CD4-positive, CD25-positive, alpha-beta regulatory T cell (primary cell): ENCODE data around the gene SLC16A4. TPM values are rescaled to one million over a fixed set of nuclear protein-coding genes. Genes with fewer than 3 reads are reported as not detected.
"Not testable (repeated sequence)": the region's sequence is repeated elsewhere in the genome, so short reads cannot be mapped to it uniquely, and the experiment has no call there.

Experiments
- ATAC-seq, 2 donors: fragments of 150-1000 bp; cut with Tn5 transposase; one replicate each; pipeline ENCODE4 v1.10.0; 2021; ENCODE audit warnings: low read depth in 2 of 2, moderate number of reproducible peaks in 2 of 2, moderate library complexity in 1 of 2
- DNase-seq, 3 donors: peaks; one replicate each; pipeline versions ENCODE4 v3.0.0 to v3.0.0-alpha.2; 2012 to 2022; ENCODE audit warnings: mixed read lengths in 1 of 3
- H3K27ac ChIP-seq: one replicate; pipeline ENCODE4 v1.7.0; 2013; ENCODE audit warnings: mild to moderate bottlenecking, low read length; ENCODE audit not compliant: insufficient read depth, poor library complexity, severe bottlenecking
- H3K27me3 ChIP-seq: one replicate; pipeline ENCODE4 v1.7.0; 2013; ENCODE audit warnings: low read length; ENCODE audit not compliant: control insufficient read depth, insufficient read depth
- H3K36me3 ChIP-seq: one replicate; pipeline ENCODE4 v1.7.0; 2013; ENCODE audit warnings: mild to moderate bottlenecking, low read length, moderate library complexity; ENCODE audit not compliant: control insufficient read depth, insufficient read depth
- H3K4me1 ChIP-seq: 2 replicates; pipeline ENCODE4 v1.7.0; 2013; ENCODE audit warnings: mild to moderate bottlenecking, low read length; ENCODE audit not compliant: insufficient read depth, control insufficient read depth, poor library complexity, severe bottlenecking
- H3K4me3 ChIP-seq: one replicate; pipeline ENCODE4 v1.7.0; 2013; ENCODE audit warnings: low read depth, mild to moderate bottlenecking, low read length, moderate library complexity
- H3K9me3 ChIP-seq, 2 experiments: 1 replicate in 1 of 2; 2 replicates in 1 of 2; pipeline ENCODE4 v1.7.0; 2013; ENCODE audit warnings: low read length in 2 of 2, mild to moderate bottlenecking in 1 of 2, moderate library complexity in 1 of 2; ENCODE audit not compliant: control insufficient read depth in 2 of 2
- H3K27ac Mint-ChIP-seq, 3 donors: one replicate each; pipeline ENCODE4 v1.8.0; 2020 to 2022; ENCODE audit warnings: mild to moderate bottlenecking in 3 of 3, mixed read lengths in 3 of 3, moderate library complexity in 2 of 3
- H3K27me3 Mint-ChIP-seq: one replicate; pipeline ENCODE4 v1.8.0; 2022; ENCODE audit warnings: mild to moderate bottlenecking, mixed read lengths
- H3K36me3 Mint-ChIP-seq: one replicate; pipeline ENCODE4 v1.8.0; 2020; ENCODE audit warnings: mixed read lengths
- H3K4me1 Mint-ChIP-seq, 4 donors: one replicate each; pipeline ENCODE4 v1.8.0; 2020 to 2022; ENCODE audit warnings: mixed read lengths in 4 of 4, mild to moderate bottlenecking in 1 of 4
- H3K4me3 Mint-ChIP-seq, 4 donors: one replicate each; pipeline ENCODE4 v1.8.0; 2020 to 2022; ENCODE audit warnings: mild to moderate bottlenecking in 4 of 4, mixed read lengths in 4 of 4, moderate library complexity in 3 of 4
- H3K9me3 Mint-ChIP-seq, 7 donors: one replicate each; pipeline ENCODE4 v1.8.0; 2020 to 2022; ENCODE audit warnings: mixed read lengths in 7 of 7, mild to moderate bottlenecking in 3 of 7, moderate library complexity in 2 of 7
- polyA plus RNA-seq, 4 donors: library from polyadenylated mRNA; unstranded; fragments of 300-500 nt; fragmentation: Illumina TruSeq; gene quantifications; one replicate each; pipeline ENCODE4 v1.2.3, GENCODE V29; 2021
- total RNA-seq: library from RNA; stranded (reverse); gene quantifications from one replicate; pipeline ENCODE4 v1.2.3, GENCODE V29; 2022

Gene SLC16A4
- total and polyA plus RNA-seq, 5 donors from 2014 or later, result 0.31 to 0.73 (median 0.65) TPM; not detected in 1

- Histone ChIP-seq H3K27me3 (peaks cover 3% of the 10 kb centered on the region), H3K4me3 (no peak overlapping the region), H3K36me3 (no peaks in the 10 kb centered on the region), H3K27ac (no peak overlapping the region), H3K9me3 (no peaks in the 10 kb centered on the region), H3K4me1 (no peaks in the 10 kb centered on the region)
- no peaks in the 10 kb centered on the region for H3K9me3 Mint-ChIP-seq
- H3K27ac Mint-ChIP-seq, result peak overlapping the region in 1 of 3 donors; percentile 6
- no peaks in the 10 kb centered on the region for H3K4me1 Mint-ChIP-seq
- no peaks in the 10 kb centered on the region for H3K27me3 Mint-ChIP-seq
- ATAC-seq (no peak), DNase-seq (no peak)
- H3K36me3 Mint-ChIP-seq, result peaks cover 6% of the 10 kb centered on the region
- H3K4me3 Mint-ChIP-seq, result no peak overlapping the region
Measured at GRCh38 chr1:110420023-110420662, 29.3 kb upstream of the SLC16A4 start.

GRCh38 chr1:110418729-110419128, 27.9 kb upstream of the SLC16A4 start:
- Histone ChIP-seq H3K4me3 (no peak overlapping the region), H3K4me1 (no peaks in the 10 kb centered on the region), H3K36me3 (no peaks in the 10 kb centered on the region), H3K27me3 (peaks cover 3% of the 10 kb centered on the region), H3K9me3 (no peaks in the 10 kb centered on the region), H3K27ac (no peak overlapping the region)
- peaks cover 6% of the 10 kb centered on the region for H3K36me3 Mint-ChIP-seq
- no peaks in the 10 kb centered on the region for H3K27me3 Mint-ChIP-seq
- DNase-seq, result no peak
- H3K9me3 Mint-ChIP-seq, result no peaks in the 10 kb centered on the region
- no peak overlapping the region for H3K27ac Mint-ChIP-seq
- H3K4me1 Mint-ChIP-seq, result no peaks in the 10 kb centered on the region
- no peak for ATAC-seq
- no peak overlapping the region for H3K4me3 Mint-ChIP-seq

- not testable (repeated sequence) for H3K4me3 ChIP-seq
- peak overlapping the region in 1 of 3 donors; percentile 70 for H3K27ac Mint-ChIP-seq
Measured at GRCh38 chr1:110413045-110413444, 22.2 kb upstream of the SLC16A4 start.

GRCh38 chr1:110412576-110412975, 21.8 kb upstream of the SLC16A4 start:
- Histone ChIP-seq H3K4me3 (no peak overlapping the region), H3K4me1 (peaks cover 9% of the 10 kb centered on the region), H3K27me3 (no peaks in the 10 kb centered on the region), H3K36me3 (no peaks in the 10 kb centered on the region), H3K27ac (no peak overlapping the region), H3K9me3 (no peaks in the 10 kb centered on the region)
- ATAC-seq, result peak; percentile 49 to 50
- Mint-ChIP-seq H3K27me3 (no peaks in the 10 kb centered on the region), H3K4me1 (peaks cover 0 to 23% (median 15%) of the 10 kb centered on the region in 4 donors), H3K9me3 (no peaks in the 10 kb centered on the region), H3K4me3 (peak overlapping the region in 1 of 4 donors; percentile 13), H3K27ac (peak overlapping the region in 2 of 3 donors; percentile 31 to 70), H3K36me3 (peaks cover 3% of the 10 kb centered on the region)
- peak; percentile 37 to 69 (median 54) for DNase-seq

More at GRCh38 chr1:110413045-110413444, 22.2 kb upstream of the SLC16A4 start:
- H3K9me3 ChIP-seq, H3K36me3 ChIP-seq, H3K9me3 Mint-ChIP-seq, H3K4me1 ChIP-seq, DNase-seq, H3K27ac ChIP-seq, H3K27me3 ChIP-seq, ATAC-seq, H3K36me3 Mint-ChIP-seq, H3K27me3 Mint-ChIP-seq: not testable (repeated sequence)
- Mint-ChIP-seq H3K4me1 (peaks cover 0 to 18% (median 12%) of the 10 kb centered on the region in 4 donors), H3K4me3 (peak overlapping the region in 1 of 4 donors; percentile 21)

- no peaks in the 10 kb centered on the region for H3K27me3 ChIP-seq
- no peak overlapping the region for H3K4me3 ChIP-seq
- H3K4me1 Mint-ChIP-seq, result peaks cover under 1 to 34% (median 21%) of the 10 kb centered on the region in 4 donors
- H3K9me3 Mint-ChIP-seq, result peaks cover 0 to 2% (median 0%) of the 10 kb centered on the region in 7 donors
- H3K4me3 Mint-ChIP-seq, result peak overlapping the region in 1 of 4 donors; percentile 59
- H3K36me3 Mint-ChIP-seq, result peaks cover 6% of the 10 kb centered on the region
- H3K27ac Mint-ChIP-seq, result no peak overlapping the region
- H3K4me1 ChIP-seq, result peaks cover 15% of the 10 kb centered on the region
- no peak for ATAC-seq
- H3K9me3 ChIP-seq, result no peaks in the 10 kb centered on the region
- H3K27me3 Mint-ChIP-seq, result no peaks in the 10 kb centered on the region
- H3K36me3 ChIP-seq, result no peaks in the 10 kb centered on the region
- DNase-seq, result no peak
- H3K27ac ChIP-seq, result no peak overlapping the region
Measured at GRCh38 chr1:110411173-110411735, 20.4 kb upstream of the SLC16A4 start.

GRCh38 chr1:110409316-110409715, 18.5 kb upstream of the SLC16A4 start:
- H3K9me3 Mint-ChIP-seq, result peaks cover 0 to 2% (median 0%) of the 10 kb centered on the region in 7 donors
- ATAC-seq, result no peak
- Histone ChIP-seq H3K27ac (no peak overlapping the region), H3K36me3 (peaks cover 7% of the 10 kb centered on the region), H3K4me1 (peaks cover 24% of the 10 kb centered on the region), H3K9me3 (no peaks in the 10 kb centered on the region), H3K27me3 (no peaks in the 10 kb centered on the region), H3K4me3 (no peak overlapping the region)
- peaks cover 8% of the 10 kb centered on the region for H3K36me3 Mint-ChIP-seq
- H3K27me3 Mint-ChIP-seq, result no peaks in the 10 kb centered on the region
- DNase-seq, result no peak
- H3K4me3 Mint-ChIP-seq, result peak overlapping the region; percentile 85 to 100 (median 98)
- H3K4me1 Mint-ChIP-seq, result peaks cover 6 to 39% (median 25%) of the 10 kb centered on the region in 4 donors
- H3K27ac Mint-ChIP-seq, result peak overlapping the region in 1 of 3 donors; percentile 56

- peak overlapping the region; percentile 97 for H3K4me3 ChIP-seq
- H3K4me1 Mint-ChIP-seq, result peaks cover 12 to 46% (median 27%) of the 10 kb centered on the region in 4 donors
- peak overlapping the region; percentile 80 for H3K27ac ChIP-seq
Measured at GRCh38 chr1:110408488-110408887, 17.7 kb upstream of the SLC16A4 start.

More at GRCh38 chr1:110408488-110408887, 17.7 kb upstream of the SLC16A4 start:
- H3K27me3 ChIP-seq, result no peaks in the 10 kb centered on the region
- Mint-ChIP-seq H3K27me3 (no peaks in the 10 kb centered on the region), H3K36me3 (peaks cover 14% of the 10 kb centered on the region), H3K27ac (peak overlapping the region in 2 of 3 donors; percentile 42 to 99), H3K4me3 (peak overlapping the region; percentile 97 to 100 (median 99)), H3K9me3 (peaks cover 0 to 2% (median 0%) of the 10 kb centered on the region in 7 donors)
- H3K36me3 ChIP-seq, result peaks cover 15% of the 10 kb centered on the region
- H3K9me3 ChIP-seq, result no peaks in the 10 kb centered on the region
- DNase-seq (no peak), ATAC-seq (no peak)
- H3K4me1 ChIP-seq, result peaks cover 24% of the 10 kb centered on the region
